GDM1 (cell line): ENCODE data around the gene CYBC1.
A peak's percentile ranks its signal among the peaks of the same experiment; 100 is the strongest.
"Not testable (repeated sequence)": the region's sequence is repeated elsewhere in the genome, so short reads cannot be mapped to it uniquely, and the experiment has no call there.

Source experiments
- DNase-seq: peaks from one replicate; lab custom pipeline; 2025; lab: John Stamatoyannopoulos, UW

The CYBC1 gene

GRCh38 chr17:82434216-82434565 lies 16.4 kb downstream of the CYBC1 start:
- DNase-seq = no peak

GRCh38 chr17:82433560-82434215 lies 16.9 kb downstream of the CYBC1 start:
- DNase-seq = no peak

DNA sequence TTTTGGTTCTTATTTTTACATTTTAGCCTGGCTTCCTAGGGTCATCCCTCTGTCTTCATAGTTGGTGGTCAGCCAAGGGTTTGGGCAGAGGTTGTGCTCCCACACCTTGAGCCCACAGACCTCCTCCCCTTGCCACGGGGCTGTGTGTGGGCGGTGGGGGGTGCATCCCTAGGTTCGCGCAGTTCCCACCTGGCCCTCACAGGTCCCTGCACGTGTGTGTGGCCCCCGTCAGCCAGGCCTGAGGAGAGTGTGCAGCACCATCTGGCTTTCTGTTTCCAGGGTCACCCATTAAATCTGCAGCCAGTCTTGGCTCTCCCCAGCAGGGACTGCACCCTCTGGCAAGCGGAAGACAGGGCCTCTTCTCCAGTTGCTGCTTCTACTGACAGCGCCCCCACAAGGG lies 18.5 kb downstream of the CYBC1 start:
- no peak for DNase-seq

DNA sequence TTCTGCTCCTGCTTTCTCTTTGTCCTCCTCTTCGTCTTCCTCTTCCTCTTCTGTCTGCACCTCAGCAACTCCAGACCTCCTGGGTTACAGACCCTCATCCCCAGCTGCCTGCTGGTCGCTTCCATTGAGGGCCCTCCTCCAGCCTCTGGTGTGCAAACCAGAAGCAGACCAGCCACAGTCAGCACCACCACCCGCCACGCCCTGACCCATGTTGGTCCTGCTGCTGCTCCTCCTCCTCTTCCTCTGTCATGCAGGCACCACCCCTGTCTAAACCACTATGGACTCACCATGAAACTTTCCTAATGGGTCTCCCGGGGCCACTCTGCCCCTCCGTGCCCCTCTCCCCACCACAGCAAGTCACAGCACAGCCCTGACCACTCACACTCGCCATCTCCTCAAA lies 20.7 kb downstream of the CYBC1 start:
- DNase-seq = no peak

- DNase-seq = no peak
Observed at GRCh38 chr17:82428546-82428945, 22.0 kb downstream of the CYBC1 start.

DNA sequence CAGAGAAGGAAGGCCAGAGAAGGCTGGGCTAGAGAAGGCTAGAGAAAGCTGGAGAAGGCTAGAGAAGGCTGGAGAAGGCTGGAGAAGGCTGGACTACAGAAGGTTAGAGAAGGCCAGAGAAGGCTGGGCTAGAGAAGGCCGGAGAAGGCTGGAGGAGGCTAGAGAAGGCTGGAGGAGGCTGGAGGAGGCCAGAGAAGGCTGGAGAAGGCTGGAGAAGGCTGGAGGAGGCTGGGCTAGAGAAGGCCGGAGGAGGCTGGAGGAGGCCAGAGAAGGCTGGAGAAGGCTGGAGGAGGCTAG lies 25.7 kb downstream of the CYBC1 start:
- DNase-seq = no peak

- DNase-seq = peak; percentile 18
Observed at GRCh38 chr17:82424001-82424862, 26.3 kb downstream of the CYBC1 start.

DNA sequence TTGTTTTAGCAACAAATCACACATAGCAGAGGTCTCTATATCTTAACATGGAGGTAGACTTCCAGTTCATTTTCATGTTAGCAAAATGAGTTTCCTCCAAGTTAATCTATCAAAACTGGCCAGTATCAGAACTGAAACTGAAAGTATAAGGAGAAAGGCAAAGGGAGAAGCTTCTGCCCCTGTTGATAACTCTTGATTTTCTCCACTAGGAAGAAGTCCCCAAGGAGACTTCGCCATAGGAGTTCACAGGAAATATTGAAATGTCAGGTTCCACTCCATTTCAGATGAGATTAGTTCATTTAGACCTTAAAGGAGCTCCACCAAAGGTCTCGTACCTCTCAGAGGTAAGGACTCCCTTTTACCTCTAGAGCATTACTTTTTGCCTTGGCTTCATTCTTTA lies 31.0 kb downstream of the CYBC1 start:
- no peak for DNase-seq

DNA sequence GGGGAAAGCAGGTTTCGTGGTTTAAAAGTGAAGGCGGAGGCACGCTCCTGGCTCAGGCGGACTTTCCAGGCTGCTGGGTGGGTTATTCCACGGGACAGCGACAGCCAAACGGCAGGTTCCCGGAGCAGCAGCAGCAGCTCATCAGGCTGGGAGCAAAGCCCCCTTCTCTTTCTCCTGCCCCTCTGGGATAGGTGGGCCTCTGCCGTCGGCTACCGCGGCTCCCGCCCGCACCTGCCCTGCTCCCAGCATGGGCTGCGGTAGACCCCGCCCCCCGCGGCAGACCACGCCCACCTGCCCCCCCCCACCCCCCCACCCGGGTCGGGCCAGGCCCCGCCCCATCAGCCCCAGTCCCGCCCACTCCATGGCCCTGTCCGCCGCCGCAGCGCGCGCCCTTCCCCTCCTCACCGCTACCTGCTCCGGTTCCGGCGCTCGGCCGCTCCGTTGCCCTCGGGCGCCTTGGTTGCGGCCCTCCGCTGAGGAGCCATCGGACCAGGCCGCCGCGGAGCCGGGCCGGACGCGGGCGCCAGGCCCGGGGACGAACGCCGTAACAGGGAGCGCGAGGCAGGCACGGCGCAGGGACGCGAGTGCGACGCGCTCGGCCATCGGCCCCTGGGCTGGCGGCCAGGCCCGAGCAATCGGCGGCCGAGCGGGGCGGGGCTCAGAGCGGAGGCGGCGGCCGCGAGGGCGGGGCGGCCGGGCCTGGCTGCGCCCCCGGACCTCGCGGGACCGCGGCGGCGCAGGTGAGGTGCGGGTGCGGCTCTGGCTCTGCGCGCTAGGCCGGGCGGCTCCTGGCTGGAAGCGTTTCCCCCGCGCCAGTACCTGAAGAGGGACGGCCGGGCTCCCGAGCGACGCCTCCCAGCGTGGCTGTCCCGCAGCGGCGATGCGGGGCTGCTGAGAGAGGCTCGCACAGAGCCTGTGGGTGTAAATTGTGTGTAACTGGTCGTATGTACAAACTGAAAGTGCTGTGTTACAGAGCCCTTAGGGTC lies 32.3 kb downstream of the CYBC1 start, which contains the start of the genes HEXD and OGFOD3:
HEXD (plus strand) TSS at position 347 of the 986 bp plus-strand sequence. CDS start 1,453 bp downstream, outside the sequence.
OGFOD3 (minus strand) TSS at position 586 of the 986 bp plus-strand sequence; CDS start at position 485, 101 bp downstream.
- peak; percentile 79 for DNase-seq

- DNase-seq = no peak
Observed at GRCh38 chr17:82416771-82417170, 33.8 kb downstream of the CYBC1 start.

- DNase-seq = no peak
Observed at GRCh38 chr17:82416264-82416663, 34.3 kb downstream of the CYBC1 start.

GRCh38 chr17:82415786-82416185 lies 34.8 kb downstream of the CYBC1 start:
- DNase-seq = no peak

DNA sequence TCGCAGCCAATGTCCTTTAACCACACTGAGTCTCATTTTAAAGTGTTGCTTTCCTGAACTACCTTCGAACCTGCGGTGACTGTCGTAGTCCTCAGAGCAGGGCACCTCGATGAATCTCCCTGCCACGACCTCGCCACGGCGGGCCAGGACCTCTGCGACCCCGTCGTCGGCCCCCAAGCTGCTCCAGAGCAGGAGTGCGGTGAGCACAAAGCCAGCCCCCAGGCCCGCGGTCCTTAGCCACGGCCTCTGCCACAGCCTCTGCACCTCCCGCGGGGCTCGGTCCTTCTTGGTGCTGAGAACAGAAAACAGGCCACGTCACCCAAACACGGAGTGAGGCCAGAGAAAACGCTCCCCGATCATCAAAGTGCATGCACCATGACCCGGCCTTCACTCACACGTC lies 35.2 kb downstream of the CYBC1 start:
- no peak for DNase-seq

- DNase-seq = peak; percentile 34
Observed at GRCh38 chr17:82414548-82415281, 35.8 kb downstream of the CYBC1 start.

DNA sequence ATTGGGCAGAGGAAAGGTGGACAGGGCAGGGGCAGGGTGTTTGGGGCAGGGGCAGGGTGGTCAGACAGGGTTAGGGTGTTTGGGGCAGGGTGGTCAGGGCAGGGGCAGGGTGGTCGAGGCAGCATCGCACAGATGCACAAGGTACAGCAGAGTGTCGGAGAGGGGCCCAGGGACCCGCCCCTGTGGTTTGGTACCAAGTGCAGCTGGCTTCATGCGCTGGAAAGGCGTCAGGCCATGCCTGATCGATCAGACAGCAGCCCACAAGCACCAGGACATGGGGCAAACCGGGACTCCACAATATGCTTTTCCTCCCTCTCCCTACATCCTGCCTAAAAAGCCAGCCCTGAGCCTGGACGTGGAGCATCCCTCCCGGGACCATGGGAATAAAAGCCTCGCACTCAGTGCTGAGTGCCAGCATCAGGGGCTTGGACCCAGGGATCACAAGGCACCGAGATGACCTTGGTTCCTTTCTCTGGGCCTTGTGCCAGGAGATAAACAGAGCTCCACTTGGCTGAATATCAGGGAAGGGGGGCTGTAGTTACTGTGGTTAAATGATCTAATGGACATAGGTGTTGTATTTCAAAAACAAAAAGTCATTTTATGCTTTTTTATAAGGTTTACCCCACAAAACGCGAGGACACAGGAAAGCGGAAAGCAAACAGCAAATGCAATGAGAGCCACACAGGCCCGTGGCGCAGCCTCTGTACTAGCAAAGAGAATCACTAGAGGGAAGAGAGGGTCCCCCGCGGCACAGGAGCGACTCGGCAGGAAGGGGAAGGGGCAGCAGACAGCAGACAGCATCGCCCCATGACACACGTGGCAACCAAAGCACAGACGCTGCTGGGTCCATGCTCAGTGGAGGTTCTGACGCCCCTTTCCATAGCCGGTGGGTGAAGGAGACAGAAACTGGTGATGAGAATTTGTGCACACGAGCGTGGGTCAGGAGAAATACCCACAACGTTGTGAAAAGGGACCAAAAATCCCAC lies 37.7 kb downstream of the CYBC1 start:
- no peak for DNase-seq

- DNase-seq = not testable (repeated sequence)
Observed at GRCh38 chr17:82412081-82412480, 38.5 kb downstream of the CYBC1 start.

DNA sequence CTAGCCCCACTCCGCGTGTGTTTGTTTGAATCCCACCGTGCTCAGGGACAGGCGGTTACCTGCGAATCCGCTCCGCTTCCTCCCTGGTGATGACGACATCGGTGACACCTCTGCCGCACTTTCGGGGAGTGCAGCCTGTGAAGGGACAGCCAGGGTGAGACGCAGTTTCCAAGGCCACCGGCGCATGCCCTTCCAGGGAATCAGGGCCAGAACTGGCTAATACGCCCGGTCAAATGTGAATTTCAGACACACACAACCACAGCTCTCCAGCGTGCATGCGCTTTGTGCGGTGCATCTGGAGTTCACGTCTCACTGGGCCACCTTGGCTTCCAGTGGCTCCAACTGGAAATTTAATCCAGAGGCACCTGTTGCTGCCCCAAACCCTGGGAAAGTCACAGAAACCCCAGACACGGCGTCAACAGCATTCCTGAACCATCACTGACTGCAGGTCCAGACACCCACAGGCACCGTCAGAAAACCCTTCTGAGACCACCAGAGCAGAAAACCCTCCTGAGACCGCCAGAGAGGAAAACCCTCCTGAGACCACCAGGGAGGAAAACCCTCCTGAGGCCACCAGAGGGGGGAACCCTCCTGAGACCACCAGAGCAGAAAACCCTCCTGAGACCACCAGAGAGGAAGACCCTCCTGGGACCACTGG lies 39.0 kb downstream of the CYBC1 start:
- no peak for DNase-seq

DNA sequence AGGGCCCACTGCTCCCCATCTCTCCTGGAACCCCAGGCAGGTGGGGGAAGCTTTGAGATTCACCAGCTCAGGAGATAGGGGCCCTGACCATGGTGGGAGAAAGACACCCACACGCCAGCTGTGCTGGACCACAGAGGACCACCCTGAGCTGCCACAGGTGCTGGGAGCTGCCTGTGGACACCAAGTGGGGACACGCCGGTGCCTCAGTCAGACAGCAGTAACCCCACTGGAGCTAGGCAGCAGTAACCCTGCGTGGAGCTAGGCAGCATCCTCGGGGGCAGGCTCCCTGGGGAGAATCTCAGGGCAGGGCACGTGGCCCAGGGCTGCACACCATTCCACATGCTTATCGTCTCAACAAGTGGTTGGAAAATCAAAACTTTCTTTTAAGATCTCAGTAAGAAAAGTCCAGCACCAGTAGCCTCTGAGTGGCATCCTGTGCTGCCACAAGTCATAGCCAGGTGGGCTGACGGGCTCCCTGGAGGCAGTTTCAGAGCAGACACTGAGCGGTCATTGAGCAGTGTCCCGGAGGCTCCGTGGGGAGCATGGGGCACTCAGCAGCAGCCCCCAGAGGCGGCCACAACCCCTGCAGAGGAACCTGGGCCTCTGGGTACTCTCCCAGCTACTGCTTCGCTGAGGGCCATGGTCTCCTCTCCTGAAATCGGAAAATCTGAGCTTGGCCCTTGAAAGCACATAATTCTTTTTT lies 40.4 kb downstream of the CYBC1 start:
- no peak for DNase-seq

- DNase-seq = no peak
Observed at GRCh38 chr17:82408938-82409318, 41.6 kb downstream of the CYBC1 start.
